ENCODE data around the gene SLC8A3.

GRCh38 chr14:70045844-70046535, 142.8 kb downstream of the SLC8A3 start:
- TF ChIP-seq, protein P1, sequence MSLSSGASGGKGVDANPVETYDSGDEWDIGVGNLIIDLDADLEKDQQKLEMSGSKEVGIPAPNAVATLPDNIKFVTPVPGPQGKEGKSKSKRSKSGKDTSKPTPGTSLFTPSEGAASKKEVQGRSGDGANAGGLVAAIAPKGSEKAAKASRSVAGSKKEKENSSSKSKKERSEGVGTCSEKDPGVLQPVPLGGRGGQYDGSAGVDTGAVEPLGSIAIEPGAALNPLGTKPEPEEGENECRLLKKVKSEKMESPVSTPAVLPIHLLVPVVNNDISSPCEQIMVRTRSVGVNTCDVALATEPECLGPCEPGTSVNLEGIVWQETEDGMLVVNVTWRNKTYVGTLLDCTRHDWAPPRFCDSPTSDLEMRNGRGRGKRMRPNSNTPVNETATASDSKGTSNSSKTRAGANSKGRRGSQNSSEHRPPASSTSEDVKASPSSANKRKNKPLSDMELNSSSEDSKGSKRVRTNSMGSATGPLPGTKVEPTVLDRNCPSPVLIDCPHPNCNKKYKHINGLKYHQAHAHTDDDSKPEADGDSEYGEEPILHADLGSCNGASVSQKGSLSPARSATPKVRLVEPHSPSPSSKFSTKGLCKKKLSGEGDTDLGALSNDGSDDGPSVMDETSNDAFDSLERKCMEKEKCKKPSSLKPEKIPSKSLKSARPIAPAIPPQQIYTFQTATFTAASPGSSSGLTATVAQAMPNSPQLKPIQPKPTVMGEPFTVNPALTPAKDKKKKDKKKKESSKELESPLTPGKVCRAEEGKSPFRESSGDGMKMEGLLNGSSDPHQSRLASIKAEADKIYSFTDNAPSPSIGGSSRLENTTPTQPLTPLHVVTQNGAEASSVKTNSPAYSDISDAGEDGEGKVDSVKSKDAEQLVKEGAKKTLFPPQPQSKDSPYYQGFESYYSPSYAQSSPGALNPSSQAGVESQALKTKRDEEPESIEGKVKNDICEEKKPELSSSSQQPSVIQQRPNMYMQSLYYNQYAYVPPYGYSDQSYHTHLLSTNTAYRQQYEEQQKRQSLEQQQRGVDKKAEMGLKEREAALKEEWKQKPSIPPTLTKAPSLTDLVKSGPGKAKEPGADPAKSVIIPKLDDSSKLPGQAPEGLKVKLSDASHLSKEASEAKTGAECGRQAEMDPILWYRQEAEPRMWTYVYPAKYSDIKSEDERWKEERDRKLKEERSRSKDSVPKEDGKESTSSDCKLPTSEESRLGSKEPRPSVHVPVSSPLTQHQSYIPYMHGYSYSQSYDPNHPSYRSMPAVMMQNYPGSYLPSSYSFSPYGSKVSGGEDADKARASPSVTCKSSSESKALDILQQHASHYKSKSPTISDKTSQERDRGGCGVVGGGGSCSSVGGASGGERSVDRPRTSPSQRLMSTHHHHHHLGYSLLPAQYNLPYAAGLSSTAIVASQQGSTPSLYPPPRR (CRISPR knock-in tag; IDR thresholded peaks at IDR 0.05; ENCODE audit: borderline replicate concordance), result peak; percentile 82
- TF ChIP-seq, protein P2, sequence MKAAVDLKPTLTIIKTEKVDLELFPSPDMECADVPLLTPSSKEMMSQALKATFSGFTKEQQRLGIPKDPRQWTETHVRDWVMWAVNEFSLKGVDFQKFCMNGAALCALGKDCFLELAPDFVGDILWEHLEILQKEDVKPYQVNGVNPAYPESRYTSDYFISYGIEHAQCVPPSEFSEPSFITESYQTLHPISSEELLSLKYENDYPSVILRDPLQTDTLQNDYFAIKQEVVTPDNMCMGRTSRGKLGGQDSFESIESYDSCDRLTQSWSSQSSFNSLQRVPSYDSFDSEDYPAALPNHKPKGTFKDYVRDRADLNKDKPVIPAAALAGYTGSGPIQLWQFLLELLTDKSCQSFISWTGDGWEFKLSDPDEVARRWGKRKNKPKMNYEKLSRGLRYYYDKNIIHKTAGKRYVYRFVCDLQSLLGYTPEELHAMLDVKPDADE (CRISPR knock-in tag; IDR thresholded peaks at IDR 0.05), result no peak
- no peak for TF ChIP-seq ZNF512B (CRISPR knock-in tag; IDR thresholded peaks at IDR 0.05; ENCODE audit: borderline replicate concordance)
- TF ChIP-seq ZNF747 (CRISPR knock-in tag; IDR thresholded peaks at IDR 0.05; ENCODE audit: borderline replicate concordance), result 0 out of 2 replicates have a peak, but pooled peaks have one; percentile 71
- TF ChIP-seq ZNF724P (CRISPR knock-in tag; IDR thresholded peaks at IDR 0.05; ENCODE audit: borderline replicate concordance), result 0 out of 2 replicates have a peak, but pooled peaks have one; percentile 47
- TF ChIP-seq TAF1 (CRISPR knock-in tag; IDR thresholded peaks at IDR 0.05), result peak; percentile 48; the same call in 1 of the 2 replicates
- no peak for TF ChIP-seq ZNF652 (CRISPR knock-in tag; IDR thresholded peaks at IDR 0.05; ENCODE audit: borderline replicate concordance, low read depth)
- TF ChIP-seq, protein P3, sequence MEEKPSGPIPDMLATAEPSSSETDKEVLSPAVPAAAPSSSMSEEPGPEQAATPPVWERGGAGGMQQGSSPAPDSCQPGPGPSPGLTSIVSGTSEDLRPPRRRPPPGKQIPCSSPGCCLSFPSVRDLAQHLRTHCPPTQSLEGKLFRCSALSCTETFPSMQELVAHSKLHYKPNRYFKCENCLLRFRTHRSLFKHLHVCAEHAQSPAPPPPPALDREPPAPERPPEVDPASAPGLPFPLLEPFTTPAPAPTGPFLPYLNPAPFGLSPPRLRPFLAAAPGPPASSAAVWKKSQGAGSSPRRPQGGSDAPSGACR (CRISPR knock-in tag; IDR thresholded peaks at IDR 0.05), result peak; percentile 81; the same call in 1 of the 2 replicates
- TF ChIP-seq, protein P4, sequence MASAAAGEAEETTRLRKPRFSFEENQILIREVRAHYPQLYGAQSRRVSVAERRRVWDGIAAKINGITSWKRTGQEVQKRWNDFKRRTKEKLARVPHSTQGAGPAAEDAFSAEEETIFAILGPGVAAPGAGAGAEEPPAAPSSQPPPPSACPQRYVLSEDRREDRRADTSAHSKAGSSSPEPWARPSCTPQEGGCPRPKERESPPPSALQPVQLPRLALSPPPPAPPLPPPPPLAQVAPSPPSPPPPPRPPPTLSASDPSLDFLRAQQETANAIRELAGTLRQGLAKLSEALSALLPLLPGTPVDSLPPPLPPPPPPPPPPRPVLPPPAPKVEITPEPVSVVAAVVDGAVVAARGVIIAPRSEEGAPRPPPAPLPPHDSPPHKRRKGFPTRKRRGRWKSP (CRISPR knock-in tag; IDR thresholded peaks at IDR 0.05), result peak; percentile 69; the same call in 1 of the 2 replicates
- TF ChIP-seq ARNTL (CRISPR knock-in tag; IDR thresholded peaks at IDR 0.05), result peak; percentile 96
- TF ChIP-seq, protein P5, sequence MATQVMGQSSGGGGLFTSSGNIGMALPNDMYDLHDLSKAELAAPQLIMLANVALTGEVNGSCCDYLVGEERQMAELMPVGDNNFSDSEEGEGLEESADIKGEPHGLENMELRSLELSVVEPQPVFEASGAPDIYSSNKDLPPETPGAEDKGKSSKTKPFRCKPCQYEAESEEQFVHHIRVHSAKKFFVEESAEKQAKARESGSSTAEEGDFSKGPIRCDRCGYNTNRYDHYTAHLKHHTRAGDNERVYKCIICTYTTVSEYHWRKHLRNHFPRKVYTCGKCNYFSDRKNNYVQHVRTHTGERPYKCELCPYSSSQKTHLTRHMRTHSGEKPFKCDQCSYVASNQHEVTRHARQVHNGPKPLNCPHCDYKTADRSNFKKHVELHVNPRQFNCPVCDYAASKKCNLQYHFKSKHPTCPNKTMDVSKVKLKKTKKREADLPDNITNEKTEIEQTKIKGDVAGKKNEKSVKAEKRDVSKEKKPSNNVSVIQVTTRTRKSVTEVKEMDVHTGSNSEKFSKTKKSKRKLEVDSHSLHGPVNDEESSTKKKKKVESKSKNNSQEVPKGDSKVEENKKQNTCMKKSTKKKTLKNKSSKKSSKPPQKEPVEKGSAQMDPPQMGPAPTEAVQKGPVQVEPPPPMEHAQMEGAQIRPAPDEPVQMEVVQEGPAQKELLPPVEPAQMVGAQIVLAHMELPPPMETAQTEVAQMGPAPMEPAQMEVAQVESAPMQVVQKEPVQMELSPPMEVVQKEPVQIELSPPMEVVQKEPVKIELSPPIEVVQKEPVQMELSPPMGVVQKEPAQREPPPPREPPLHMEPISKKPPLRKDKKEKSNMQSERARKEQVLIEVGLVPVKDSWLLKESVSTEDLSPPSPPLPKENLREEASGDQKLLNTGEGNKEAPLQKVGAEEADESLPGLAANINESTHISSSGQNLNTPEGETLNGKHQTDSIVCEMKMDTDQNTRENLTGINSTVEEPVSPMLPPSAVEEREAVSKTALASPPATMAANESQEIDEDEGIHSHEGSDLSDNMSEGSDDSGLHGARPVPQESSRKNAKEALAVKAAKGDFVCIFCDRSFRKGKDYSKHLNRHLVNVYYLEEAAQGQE (IDR thresholded peaks at IDR 0.05; ENCODE audit: borderline replicate concordance in 1 of 2, low read depth in 1 of 2, low read length in 2 of 2), result no peak
